Ramos (cell line): ENCODE measurements around the gene ISCA2.
"Not testable (repeated sequence)": the region's sequence is repeated elsewhere in the genome, so short reads cannot be mapped to it uniquely, and the experiment has no call there.

ENCODE experiments used
- in situ Hi-C: fragments of 300-500 bp; cut with MboI; formaldehyde crosslinking; loops from one replicate; pipeline ENCODE4 v1.14.3; 2022; ENCODE audit warnings: low sequenced_read_pairs; ENCODE audit not compliant: unreplicated experiment

ISCA2 gene, protein sequence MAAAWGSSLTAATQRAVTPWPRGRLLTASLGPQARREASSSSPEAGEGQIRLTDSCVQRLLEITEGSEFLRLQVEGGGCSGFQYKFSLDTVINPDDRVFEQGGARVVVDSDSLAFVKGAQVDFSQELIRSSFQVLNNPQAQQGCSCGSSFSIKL

DNA sequence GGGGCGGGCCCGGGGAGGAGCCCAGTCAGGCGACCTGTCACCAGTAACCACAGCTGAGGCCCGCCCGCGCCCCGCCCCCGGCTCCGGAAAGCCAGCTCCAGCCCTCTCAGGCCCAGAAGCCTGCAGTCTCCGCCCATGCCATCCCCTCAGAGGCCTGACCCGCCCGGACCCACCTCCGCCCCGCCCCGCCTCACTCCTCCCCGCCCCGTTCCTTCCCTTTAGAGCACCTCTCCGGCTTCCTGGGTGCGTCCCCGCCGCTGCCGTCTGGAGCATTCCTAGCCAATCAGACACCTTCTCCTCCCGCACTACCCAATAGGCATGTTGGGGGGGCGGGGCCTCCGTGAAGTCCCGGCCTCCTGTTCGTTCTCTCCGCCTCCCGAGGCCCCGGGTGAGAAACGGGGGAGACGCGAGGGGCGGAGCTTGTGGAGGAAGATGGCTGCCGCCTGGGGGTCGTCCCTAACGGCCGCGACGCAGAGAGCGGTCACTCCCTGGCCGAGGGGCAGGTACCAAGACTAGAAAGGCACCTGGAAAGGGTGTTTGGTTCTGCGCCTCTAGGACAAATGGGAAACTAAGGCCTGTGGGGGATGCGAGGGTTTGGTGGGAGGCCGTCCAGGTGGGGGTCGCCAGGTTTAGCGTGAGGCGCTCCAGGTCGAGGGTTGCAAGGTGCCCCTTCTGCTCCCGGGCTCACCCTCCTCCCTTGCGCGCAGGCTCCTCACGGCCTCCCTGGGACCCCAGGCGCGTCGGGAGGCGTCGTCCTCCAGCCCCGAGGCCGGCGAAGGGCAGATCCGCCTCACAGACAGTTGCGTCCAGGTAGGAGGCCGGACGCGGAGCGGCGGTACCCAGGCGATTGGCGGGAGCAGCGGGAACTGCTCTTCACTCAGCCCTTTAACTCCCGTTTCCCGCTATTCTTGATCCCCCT is at the start of gene ISCA2:
Gene ISCA2, plus strand, starts transcription at position 423 of the 919 bp plus-strand sequence. Its CDS starts 10 bp downstream, at position 433.
- in situ Hi-C loops: no loop called here

DNA sequence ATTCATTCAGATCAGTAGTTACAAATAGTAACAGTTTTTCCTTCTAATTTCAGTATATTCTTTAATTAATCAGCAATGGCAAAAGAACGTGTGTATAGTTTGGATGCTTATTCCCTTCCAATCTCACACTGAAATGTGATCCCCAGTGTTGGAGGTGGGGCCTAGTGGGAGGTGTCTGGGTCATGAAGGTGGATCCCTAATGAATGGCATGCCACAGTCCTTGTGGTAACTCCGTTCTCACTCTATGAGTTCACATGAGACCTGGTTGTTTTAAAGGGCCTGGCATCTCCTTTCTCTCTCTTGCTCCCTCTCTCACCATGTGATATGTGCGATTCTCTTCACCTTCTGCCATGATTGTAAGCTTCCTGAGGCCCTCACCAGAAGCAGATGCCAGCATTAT is 48.7 kb upstream of the ISCA2 start:
- in situ Hi-C loops: no loop called here

DNA sequence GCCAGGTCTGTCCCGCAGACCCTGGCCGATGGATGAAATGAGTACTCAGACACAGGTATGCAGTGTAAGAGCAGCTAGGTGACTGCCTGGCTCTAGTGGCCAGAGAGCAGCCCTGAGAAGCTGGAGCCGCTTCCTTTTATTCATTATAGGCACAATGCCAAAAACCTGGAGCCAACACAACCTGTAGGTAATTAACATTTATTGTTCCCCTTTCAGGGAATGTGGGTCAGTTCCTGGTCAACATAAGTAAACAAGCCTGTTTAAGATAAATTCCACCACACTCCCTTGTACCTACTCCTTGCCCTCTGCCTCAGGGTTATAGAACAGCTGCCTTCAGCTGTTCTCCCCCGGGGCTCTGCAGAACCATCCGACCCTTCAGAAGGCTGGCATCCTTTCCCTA is 39.2 kb upstream of the ISCA2 start:
- in situ Hi-C loops: not testable (repeated sequence)

DNA sequence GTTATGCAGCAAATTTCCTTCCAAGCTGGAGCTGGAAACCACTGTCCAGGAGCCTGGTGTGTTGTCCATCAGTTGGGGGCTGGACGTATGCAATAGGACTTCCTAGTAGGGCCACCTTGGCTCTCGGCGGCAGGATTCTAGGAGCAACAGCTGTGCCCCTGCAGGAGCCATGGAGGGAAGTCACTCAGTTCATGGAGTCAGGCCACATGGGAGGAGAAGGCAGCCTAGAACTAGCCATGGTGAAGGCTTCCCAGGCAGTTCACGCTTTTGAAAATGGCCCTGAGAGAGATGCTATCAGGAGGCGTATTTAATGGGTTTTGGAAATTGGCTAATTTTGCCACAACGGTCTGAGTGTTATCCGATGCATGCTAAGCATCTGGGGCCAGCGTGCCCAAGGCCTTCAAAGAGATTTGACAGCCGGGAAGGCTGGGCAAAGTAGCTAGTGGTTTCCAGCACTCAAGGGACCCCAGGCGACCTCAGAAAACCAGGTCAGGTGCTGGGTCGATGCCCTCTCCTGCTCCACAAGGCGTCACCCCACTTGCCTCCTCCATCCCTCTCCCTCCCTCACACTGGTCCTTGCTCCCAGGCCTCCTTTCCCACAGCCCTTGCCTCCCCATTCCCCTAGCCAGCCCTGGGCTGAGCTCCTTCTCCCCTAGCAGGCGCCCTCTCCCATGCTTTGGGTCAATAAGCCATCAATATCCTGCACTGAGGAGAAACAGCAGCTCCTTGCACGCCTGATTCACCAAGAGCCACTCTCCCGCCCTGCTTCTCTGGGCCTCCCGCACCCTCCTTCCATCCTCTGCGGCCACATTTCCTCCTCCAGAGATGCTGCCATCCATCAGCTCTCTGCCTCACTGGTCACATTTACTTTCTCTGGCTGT is 36.6 kb upstream of the ISCA2 start:
- in situ Hi-C loops: no loop called here

DNA sequence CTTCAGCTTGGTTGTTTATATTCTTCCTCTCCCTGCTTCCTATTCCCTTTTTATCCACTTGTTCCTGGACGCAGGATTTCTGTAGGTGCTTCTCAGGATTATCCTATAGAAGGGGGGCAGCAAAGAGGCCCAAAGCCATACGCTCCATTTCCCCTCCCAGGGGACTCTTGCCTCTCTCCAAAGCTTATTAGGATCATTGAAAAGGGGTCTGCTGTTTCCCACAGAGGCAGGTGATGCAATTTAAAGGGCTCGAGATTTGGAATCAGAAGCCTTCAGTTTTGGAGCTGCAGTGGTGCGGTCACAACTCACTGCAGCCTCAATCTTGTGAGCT is 36.0 kb upstream of the ISCA2 start:
- in situ Hi-C loops: no loop called here

DNA sequence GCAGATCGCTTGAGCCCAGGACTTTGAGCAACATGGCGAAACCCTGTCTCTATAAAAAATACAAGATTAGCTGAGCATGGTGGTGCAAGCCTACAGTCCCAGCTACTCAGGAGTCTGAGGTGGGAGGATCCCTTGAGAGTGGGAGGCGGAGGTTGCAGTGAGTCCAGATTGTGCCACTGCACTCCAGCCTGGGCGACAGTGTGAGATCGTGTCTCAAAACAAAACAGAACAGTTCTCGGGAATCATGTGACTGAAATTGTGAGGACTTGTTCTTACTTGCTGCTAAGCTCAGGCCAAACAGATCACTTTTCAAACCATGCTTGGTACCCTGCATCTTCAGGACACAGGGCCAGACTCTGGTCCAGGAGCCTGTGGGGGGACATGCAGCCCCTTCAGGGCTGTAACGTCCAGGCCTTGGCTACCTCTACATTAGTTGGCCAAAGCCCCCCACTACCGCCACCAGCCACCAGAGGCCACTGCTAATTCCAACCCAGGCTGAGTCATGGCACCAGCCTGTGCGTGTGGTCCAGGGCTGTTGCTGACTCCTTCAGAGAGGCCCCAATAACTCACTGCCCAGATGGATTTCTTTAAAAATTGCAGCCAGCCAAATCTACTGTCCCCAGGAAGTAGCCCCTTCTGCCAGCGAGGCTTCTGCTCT is 34.1 kb upstream of the ISCA2 start:
- in situ Hi-C loops: no loop called here

DNA sequence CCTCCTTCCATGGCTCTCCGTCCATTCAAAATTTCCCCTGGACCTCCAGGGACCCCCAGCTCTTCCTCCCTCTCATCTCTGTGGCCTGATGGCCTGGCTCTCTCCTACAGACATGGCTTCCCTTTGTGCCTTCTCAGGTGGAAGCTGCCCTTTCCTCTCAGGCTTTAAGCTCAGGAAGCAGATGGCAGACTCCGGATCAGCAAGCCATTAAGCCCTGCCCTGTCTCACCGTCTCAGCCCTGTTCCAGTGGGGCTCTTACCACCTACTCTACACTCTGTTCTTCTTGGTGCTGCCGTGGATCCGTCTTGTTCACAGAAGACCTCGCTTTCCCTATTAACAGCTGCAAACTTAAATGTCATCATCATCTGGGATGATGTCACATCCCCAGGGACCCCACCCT is 33.6 kb upstream of the ISCA2 start:
- in situ Hi-C loops: no loop called here

DNA sequence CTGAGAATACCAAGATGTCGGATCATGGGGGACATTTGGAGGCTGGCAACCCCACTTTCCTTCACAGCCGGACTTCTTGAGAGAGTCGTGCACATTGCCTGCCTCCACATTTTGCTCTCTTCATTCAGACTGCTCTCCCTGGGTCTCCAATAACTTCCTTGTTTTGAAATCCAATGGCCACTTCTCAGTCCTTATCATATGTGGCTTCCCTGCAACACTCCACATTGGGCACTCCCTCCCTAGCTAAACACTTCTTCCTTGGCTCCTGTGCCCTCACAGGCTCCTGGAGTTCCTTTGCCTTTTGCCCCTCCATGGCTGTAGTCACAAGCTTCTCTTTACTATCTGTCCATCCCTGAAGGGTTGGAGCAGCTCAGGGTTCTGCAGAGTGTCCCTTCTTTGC is 30.6 kb upstream of the ISCA2 start:
- in situ Hi-C loops: no loop called here

DNA sequence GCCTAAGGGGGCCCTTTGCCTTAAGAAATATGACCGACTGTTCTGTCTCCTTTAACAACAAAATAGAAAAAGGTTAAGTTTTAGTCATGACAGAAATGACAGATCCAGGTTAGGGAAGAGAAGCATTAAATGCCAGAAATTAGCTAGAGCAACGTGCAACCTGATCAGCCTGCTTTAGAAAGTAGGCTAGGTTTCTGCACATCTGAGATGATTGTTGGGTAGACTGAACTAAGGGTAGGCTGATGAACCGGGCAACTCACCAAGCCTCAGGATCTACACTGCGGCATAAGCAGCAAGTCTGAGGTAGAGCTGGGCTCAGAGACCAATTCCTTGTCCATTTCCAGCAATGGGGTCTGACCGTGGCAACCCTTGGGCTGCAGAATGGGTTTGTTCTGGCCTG is 29.9 kb upstream of the ISCA2 start:
- in situ Hi-C loops: no loop called here

DNA sequence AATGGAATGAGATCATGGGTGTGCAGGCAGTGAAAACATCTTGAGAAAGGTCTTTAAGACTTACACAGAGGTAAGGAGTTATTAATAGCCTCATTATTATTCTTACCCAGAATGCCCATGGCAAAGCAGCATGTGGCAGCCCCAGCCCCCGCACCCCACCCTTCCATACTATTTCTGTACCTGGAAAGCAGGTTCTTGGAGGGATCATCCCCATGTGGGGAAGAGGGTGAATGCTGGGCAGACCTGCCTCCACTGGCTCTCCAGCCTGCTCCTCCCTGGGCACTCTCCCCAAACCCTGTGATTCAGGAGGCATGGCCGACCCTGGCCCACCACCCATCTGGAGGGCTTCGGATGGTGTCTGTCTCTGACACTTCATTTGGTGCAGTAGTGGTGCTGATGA is 28.8 kb upstream of the ISCA2 start:
- in situ Hi-C loops: no loop called here

DNA sequence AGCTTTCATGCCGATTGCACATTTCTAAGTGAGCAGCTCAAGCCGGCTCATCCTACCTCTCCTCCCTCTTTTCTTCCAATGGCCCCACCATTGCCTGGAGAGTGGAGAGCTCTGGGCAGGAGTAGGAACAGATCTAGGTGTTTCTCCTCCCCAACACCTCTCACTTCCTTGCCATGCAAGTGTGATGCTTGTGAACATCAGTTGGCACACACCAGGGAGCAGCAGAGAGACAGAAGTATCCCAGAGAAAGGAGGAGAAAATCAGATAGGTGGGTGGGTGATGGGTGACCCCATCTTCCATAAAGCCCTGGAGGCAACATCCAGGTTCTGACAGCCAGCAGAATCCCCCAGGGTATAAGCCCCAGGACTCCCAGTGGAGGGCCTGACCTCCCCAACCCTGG is 28.2 kb upstream of the ISCA2 start:
- in situ Hi-C loops: no loop called here

DNA sequence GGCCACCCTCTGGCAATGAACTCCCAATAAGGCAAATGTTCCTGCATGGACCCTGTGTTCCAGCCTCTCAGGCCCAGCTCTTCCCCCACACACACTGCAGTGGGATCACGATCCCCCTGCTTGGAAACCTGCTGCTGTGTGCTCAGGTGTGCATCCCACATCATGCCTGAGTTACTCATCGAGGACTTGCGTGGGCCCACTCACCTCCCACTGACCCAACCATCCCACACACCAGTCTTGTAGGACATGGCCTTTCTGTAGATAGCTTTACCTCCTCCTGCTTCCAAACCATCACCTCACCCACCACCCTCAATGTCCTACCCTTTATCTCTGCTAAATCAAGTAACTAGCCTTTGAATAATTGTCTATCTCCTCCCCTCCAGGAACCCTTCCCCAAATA is 25.1 kb upstream of the ISCA2 start:
- in situ Hi-C loops: no loop called here

DNA sequence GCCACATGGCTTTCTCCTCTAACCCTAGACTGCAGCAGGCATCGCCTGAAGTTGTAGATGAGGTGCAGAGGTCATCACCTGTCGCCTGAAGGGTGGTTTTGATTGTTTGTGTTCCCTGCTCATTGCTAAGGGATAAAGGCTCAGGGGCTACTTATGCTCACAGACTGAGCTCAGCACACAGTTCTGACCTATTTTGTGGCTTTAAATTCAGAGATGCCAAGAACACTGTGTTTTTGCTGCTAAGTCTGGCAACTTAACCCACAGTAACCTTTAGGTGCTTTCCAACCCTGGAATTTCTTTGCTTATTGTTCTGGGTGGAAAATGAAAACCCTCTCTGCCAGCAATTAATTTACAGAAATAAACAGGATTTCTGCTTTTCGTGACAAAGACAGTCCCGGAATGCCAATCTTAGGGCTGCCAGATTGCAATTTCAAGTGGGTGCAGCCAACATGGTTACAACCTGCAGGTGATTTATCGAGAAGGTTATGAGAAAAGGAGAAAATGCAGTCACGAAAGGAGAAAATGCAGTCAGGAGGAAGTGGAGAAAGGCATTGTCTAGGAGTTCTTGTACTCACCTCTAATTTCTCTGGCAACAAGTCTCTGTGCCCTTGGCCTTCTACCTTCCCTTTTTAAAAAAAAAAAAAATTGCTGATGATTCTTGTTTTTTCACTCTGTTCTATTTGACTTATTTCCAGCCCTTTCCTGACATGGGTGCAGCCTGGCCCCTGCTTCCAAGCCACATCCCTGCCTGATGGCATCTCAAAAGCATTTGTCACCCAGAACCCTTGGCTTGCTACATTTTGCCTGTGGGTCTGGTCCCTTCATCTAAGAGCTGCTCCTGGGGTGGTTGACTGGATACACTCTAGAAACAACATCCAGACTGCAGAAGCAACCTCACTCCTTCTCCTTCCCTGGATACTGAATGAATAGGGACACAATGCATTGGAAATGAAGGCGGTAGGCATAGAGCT is 23.7 kb upstream of the ISCA2 start:
- in situ Hi-C loops: no loop called here

DNA sequence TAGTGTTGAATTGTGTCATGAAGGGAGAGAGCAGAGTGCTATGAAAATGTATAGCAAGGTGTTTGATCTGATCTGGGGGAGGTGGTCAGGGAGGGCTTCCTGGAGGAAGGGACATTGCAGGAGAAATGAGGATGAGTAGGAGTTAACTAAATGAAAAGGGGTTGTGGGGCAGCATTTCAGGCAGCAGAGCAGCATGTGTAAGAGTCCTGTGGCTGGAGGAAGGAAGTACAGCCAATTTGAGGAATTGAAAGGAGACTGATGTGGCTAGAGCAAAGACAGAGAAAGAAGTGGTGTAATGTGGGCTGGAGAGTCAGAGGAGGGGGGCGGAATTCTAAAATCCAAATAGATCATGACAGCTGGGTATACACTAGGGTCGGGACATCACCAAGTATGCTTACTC is 21.0 kb upstream of the ISCA2 start:
- in situ Hi-C loops: no loop called here

DNA sequence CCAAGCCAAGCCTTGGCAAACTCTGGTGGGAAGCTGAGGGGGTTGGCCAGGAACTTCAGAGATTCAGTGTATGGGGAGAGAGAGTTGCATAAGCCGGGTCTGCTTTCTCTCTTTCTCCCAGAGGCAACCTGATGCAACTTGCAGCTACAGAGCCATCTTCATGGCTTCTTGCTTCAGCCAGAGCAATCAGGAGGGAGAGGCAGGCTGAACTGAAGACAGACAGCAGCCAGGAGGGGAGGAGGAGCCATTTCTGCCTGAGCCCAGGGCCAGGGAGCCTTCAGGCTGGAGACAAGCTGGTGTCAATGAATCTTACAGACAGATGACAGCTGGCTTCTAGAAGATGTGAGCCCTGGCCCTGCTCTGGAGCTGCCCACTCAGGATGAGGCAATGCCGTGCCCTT is 19.2 kb upstream of the ISCA2 start:
- in situ Hi-C loops: no loop called here

DNA sequence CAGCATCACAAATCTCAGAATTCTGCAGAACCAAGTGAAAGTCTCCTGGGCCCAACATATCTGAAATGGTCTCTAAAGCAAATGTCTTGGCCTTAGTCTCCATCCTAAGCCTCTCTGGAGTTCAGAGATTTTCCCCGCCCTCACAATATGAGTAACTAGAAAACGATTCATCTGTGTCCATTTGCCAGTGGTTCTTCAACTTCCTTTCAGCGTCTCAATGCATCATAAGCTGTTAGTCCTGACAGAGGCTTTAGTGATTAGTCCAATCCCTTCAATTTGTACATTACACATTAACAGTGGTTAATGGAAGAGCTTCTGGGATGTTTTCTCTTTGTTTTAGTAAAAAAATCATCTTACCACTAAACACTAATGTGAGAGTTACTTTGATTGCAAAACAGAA is 17.9 kb upstream of the ISCA2 start:
- in situ Hi-C loops: no loop called here

DNA sequence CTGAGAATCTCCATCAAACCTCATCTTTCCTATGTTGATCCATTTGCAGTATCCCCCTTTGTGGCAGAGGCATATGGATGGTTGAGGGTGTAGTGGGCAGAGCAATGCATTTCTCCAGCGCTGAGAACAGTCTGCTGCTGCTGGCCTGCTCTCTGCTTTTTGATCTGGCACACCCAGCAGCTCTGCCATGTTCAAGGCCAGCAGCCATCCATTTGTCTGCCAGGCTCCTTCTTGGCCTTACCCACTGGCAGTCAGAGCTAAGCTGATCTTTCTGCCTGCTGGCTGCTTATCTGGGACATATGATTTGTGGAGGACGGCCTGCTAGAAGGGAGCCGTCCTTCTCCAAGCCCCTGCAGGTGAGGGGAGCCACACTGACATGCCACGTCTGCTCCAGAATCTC is 17.5 kb upstream of the ISCA2 start:
- in situ Hi-C loops: no loop called here

DNA sequence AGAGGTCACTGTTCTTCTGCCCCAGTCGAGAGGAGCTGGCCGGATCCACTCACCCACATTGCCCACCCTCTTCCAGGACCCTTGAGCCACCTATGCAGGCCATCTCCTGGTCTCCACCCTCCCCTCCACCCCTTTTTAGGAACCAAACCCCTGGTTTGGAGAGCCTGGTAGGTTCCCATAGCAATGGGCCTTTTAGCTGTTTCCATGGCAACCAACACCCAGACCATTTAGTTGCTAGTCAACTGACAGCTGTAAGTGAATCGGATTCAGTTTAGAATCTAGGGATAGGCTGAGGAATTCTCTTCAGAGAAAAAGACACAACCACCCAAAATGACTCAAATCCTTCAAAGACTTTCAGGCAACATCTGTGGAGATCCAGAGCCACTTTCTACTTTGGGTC is 17.0 kb upstream of the ISCA2 start:
- in situ Hi-C loops: no loop called here

DNA sequence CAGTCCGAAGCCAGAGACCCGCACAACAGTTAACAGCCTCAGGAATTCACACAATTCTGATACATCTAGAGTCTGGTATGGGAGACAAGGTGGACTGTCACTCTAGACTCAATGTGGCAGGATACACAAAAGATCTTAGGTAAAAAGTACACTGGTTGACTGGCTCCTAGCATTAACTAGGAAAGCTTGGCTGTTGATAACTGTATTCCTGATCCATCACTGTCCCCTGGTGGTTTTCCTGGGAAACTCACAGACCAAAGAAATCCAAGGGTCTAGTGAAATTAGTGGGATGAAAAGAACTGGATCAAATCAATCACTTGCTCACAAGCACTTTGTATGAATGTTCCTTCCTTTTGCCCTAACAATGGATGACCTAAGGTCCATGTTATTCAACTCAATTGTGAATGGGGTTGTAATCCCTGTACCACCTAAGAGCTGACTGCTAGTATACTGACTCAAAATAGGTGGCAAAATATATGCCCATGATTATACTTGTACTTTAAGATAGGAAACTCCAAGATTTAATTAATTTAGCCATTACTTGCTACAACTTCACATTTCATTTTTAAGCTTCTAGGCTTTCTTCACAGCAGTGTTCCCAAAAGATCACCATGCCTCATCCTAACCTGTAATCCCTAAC is 14.4 kb upstream of the ISCA2 start:
- in situ Hi-C loops: no loop called here
